ENCODE measurements around the gene PDXP.

DNA sequence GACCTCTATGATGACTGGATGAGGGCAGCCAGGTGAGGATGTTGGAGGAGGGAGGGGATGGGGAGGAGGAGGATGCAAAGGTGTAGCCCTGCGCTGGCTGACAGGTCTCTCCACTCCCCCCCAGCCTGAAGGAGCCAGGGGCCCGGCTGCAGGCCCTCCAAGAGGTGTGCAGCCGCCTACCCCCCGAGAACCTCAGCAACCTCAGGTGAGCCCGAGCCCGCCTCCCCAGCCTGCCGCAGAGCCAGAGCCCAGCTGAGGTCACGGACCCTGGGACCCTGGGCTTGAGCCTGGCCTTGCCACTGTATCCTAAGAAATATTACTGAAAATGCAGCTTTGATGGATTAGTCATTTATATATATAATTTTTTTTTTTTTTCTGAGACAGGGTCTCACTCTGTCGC lies 11.2 kb upstream of the PDXP start:
- TF ChIP-seq, protein P1, sequence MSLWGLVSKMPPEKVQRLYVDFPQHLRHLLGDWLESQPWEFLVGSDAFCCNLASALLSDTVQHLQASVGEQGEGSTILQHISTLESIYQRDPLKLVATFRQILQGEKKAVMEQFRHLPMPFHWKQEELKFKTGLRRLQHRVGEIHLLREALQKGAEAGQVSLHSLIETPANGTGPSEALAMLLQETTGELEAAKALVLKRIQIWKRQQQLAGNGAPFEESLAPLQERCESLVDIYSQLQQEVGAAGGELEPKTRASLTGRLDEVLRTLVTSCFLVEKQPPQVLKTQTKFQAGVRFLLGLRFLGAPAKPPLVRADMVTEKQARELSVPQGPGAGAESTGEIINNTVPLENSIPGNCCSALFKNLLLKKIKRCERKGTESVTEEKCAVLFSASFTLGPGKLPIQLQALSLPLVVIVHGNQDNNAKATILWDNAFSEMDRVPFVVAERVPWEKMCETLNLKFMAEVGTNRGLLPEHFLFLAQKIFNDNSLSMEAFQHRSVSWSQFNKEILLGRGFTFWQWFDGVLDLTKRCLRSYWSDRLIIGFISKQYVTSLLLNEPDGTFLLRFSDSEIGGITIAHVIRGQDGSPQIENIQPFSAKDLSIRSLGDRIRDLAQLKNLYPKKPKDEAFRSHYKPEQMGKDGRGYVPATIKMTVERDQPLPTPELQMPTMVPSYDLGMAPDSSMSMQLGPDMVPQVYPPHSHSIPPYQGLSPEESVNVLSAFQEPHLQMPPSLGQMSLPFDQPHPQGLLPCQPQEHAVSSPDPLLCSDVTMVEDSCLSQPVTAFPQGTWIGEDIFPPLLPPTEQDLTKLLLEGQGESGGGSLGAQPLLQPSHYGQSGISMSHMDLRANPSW (CRISPR knock-in tag; IDR thresholded peaks at IDR 0.05; ENCODE audit: borderline replicate concordance): no peak
- TF ChIP-seq, protein P2, sequence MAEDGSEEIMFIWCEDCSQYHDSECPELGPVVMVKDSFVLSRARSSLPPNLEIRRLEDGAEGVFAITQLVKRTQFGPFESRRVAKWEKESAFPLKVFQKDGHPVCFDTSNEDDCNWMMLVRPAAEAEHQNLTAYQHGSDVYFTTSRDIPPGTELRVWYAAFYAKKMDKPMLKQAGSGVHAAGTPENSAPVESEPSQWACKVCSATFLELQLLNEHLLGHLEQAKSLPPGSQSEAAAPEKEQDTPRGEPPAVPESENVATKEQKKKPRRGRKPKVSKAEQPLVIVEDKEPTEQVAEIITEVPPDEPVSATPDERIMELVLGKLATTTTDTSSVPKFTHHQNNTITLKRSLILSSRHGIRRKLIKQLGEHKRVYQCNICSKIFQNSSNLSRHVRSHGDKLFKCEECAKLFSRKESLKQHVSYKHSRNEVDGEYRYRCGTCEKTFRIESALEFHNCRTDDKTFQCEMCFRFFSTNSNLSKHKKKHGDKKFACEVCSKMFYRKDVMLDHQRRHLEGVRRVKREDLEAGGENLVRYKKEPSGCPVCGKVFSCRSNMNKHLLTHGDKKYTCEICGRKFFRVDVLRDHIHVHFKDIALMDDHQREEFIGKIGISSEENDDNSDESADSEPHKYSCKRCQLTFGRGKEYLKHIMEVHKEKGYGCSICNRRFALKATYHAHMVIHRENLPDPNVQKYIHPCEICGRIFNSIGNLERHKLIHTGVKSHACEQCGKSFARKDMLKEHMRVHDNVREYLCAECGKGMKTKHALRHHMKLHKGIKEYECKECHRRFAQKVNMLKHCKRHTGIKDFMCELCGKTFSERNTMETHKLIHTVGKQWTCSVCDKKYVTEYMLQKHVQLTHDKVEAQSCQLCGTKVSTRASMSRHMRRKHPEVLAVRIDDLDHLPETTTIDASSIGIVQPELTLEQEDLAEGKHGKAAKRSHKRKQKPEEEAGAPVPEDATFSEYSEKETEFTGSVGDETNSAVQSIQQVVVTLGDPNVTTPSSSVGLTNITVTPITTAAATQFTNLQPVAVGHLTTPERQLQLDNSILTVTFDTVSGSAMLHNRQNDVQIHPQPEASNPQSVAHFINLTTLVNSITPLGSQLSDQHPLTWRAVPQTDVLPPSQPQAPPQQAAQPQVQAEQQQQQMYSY (CRISPR knock-in tag; IDR thresholded peaks at IDR 0.05): no peak
- TF ChIP-seq MTF1 (CRISPR knock-in tag; IDR thresholded peaks at IDR 0.05) (no peak), POLR2A (IDR thresholded peaks at IDR 0.05; ENCODE audit: insufficient read depth in 1 of 2, low read depth in 2 of 2, low read length in 2 of 2) (no peak), RBFOX2 (IDR thresholded peaks at IDR 0.05; ENCODE audit: low read depth, low read length) (no peak), TAF1 (CRISPR knock-in tag; IDR thresholded peaks at IDR 0.05) (no peak)

Data from HepG2 (cell line).